GM23248 (cell line): ENCODE results near the gene ZMIZ1. TPM values are rescaled to one million over a fixed set of nuclear protein-coding genes. Genes with fewer than 3 reads are reported as not detected.

Experiments
- DNase-seq: peaks from one replicate; pipeline ENCODE4 v3.0.0-alpha.2; 2015
- H2AFZ ChIP-seq: fragments of 200-600 bp; sonication (generic); 2 replicates; pipeline ENCODE4 v1.6.1; 2016; ENCODE audit warnings: antibody characterized with exemption
- H3F3A ChIP-seq: fragments of 200-600 bp; sonication (generic); 2 replicates; pipeline ENCODE4 v1.6.1; 2016; ENCODE audit warnings: mild to moderate bottlenecking, antibody characterized with exemption, mixed run types; ENCODE audit not compliant: insufficient read depth
- H3K27ac ChIP-seq: fragments of 200-600 bp; sonication (generic); 2 replicates; pipeline ENCODE4 v1.5.1; 2016; ENCODE audit warnings: mild to moderate bottlenecking
- H3K27me3 ChIP-seq: fragments of 200-600 bp; sonication (generic); replicated peaks from 2 replicates; pipeline ENCODE4 v1.6.1; 2016; ENCODE audit warnings: mild to moderate bottlenecking; ENCODE audit not compliant: insufficient read depth
- H3K36me3 ChIP-seq: fragments of 200-600 bp; sonication (generic); 2 replicates; pipeline ENCODE4 v1.6.1; 2016; ENCODE audit warnings: low read depth, mild to moderate bottlenecking
- H3K4me1 ChIP-seq: fragments of 200-600 bp; sonication (generic); 2 replicates; pipeline ENCODE4 v1.6.1; 2016; ENCODE audit warnings: mild to moderate bottlenecking; ENCODE audit not compliant: insufficient read depth
- H3K4me2 ChIP-seq: fragments of 200-600 bp; sonication (generic); one replicate; pipeline ENCODE4 v1.6.1; 2016; ENCODE audit warnings: mild to moderate bottlenecking; ENCODE audit not compliant: unreplicated experiment
- H3K4me3 ChIP-seq: fragments of 200-600 bp; sonication (generic); 2 replicates; pipeline ENCODE4 v1.5.1; 2016; ENCODE audit warnings: mild to moderate bottlenecking
- H3K79me2 ChIP-seq: fragments of 200-600 bp; sonication (generic); 2 replicates; pipeline ENCODE4 v1.6.1; 2016; ENCODE audit warnings: mild to moderate bottlenecking; ENCODE audit not compliant: insufficient read depth
- H3K9ac ChIP-seq: fragments of 200-600 bp; sonication (generic); 2 replicates; pipeline ENCODE4 v1.6.1; 2016; ENCODE audit warnings: mild to moderate bottlenecking
- H3K9me2 ChIP-seq: fragments of 200-600 bp; sonication (generic); 2 replicates; pipeline ENCODE4 v1.6.1; 2016; ENCODE audit warnings: mixed run types, mild to moderate bottlenecking, moderate library complexity; ENCODE audit not compliant: insufficient read depth
- H3K9me3 ChIP-seq: fragments of 200-600 bp; sonication (generic); one replicate; pipeline ENCODE4 v1.6.1; 2017; ENCODE audit warnings: low read depth
- H4K20me1 ChIP-seq: fragments of 200-600 bp; sonication (generic); 2 replicates; pipeline ENCODE4 v1.6.0; 2016; ENCODE audit not compliant: insufficient read depth
- EZH2 ChIP-seq: fragments of 200-600 bp; sonication (generic); IDR thresholded peaks from 2 replicates; pipeline ENCODE4 v1.6.1; 2018; ENCODE audit warnings: antibody characterized with exemption, mild to moderate bottlenecking; ENCODE audit not compliant: insufficient read depth, poor library complexity, severe bottlenecking
- EZH2phosphoT487 ChIP-seq: fragments of 200-600 bp; sonication (generic); IDR thresholded peaks from 2 replicates; pipeline ENCODE4 v1.6.1; 2018; ENCODE audit warnings: antibody characterized with exemption, moderate library complexity, mild to moderate bottlenecking, low read depth; ENCODE audit not compliant: insufficient read depth
- WGBS, 2 experiments: methylation state at CpG; one replicate each; pipeline ENCODE4 v1.1.6; 2015 to 2017; ENCODE audit warnings: low lambda C conversion rate in 2 of 2, low coverage in 1 of 2; ENCODE audit errors: missing lambda C conversion rate in 2 of 2; 5-methylcytosine and 5-hydroxymethylcytosine counted together
- in situ Hi-C: fragments of 300-500 bp; cut with MboI; formaldehyde crosslinking; loops from 2 replicates; pipeline ENCODE4 v1.15.0; 2020
- polyA plus RNA-seq: library from polyadenylated mRNA; unstranded; fragments of >200 nt; fragmentation: Nextera tagmentation; extraction: Ambion mirVana; gene quantifications from 2 replicates; pipeline ENCODE4 v1.2.1, GENCODE V29; 2016
- total RNA-seq: library from RNA; depleted of rRNA; stranded (reverse); fragments of >200 nt; shearing (Covaris generic); gene quantifications from 2 replicates; pipeline ENCODE4 v1.2.3, GENCODE V29; 2014

The ZMIZ1 gene
- total and polyA plus RNA-seq, 2 experiments from 2014 or later, result 21.9 to 28.4 TPM

- in situ Hi-C loops, result no loop called here
Observed at GRCh38 chr10:79249186-79250121, 180.7 kb downstream of the ZMIZ1 start.

GRCh38 chr10:79250259-79250658 lies 181.5 kb downstream of the ZMIZ1 start:
- TF ChIP-seq EZH2phosphoT487 (no peak), EZH2 (no peak)
- in situ Hi-C loops, result no loop called here

More at GRCh38 chr10:79249186-79250121, 180.7 kb downstream of the ZMIZ1 start:
- H3K27ac ChIP-seq, result no peak overlapping the region
- no peaks in the 10 kb centered on the region; the same call in 1 of the 2 replicates for H3K36me3 ChIP-seq
- H3K4me3 ChIP-seq, result no peak overlapping the region
- no peak overlapping the region for H3K4me2 ChIP-seq
- no peak for TF ChIP-seq EZH2
- peaks cover 25% of the 10 kb centered on the region for H3F3A ChIP-seq
- no peak overlapping the region for H3K9ac ChIP-seq
- H3K79me2 ChIP-seq, result peaks cover 98% of the 10 kb centered on the region
- no peaks in the 10 kb centered on the region for H4K20me1 ChIP-seq
- peaks cover 35% of the 10 kb centered on the region for H3K4me1 ChIP-seq
- H3K27me3 ChIP-seq, result no peaks in the 10 kb centered on the region
- no peak for DNase-seq
- WGBS, 2 experiments, result 94 to 95% methylated on average over 20 of the region's 20 CpGs
- H3K9me3 ChIP-seq, result no peaks in the 10 kb centered on the region
- H2AFZ ChIP-seq, result no peak overlapping the region
- no peaks in the 10 kb centered on the region for H3K9me2 ChIP-seq

GRCh38 chr10:79252450-79252849 lies 183.7 kb downstream of the ZMIZ1 start:
- Histone ChIP-seq H4K20me1 (no peaks in the 10 kb centered on the region), H3K9me2 (no peaks in the 10 kb centered on the region), H3F3A (0 out of 2 replicates have a peak, but pooled peaks cover 5% of the 10 kb centered on the region), H3K4me2 (no peak overlapping the region), H3K4me3 (no peak overlapping the region), H3K27ac (no peak overlapping the region), H3K4me1 (peaks cover 9% of the 10 kb centered on the region), H3K27me3 (no peaks in the 10 kb centered on the region), H3K79me2 (peaks cover 100% of the 10 kb centered on the region), H3K9ac (no peak overlapping the region), H3K9me3 (no peaks in the 10 kb centered on the region), H2AFZ (no peak overlapping the region), H3K36me3 (no peaks in the 10 kb centered on the region; the same call in 1 of the 2 replicates)
- no peak for TF ChIP-seq EZH2
- TF ChIP-seq EZH2phosphoT487, result no peak
- in situ Hi-C loops, result no loop called here
- 95 to 98% methylated on average over 5 of the region's 5 CpGs for WGBS, 2 experiments
- DNase-seq, result no peak

More at GRCh38 chr10:79250259-79250658, 181.5 kb downstream of the ZMIZ1 start:
- DNase-seq, result no peak
- Histone ChIP-seq H3K27ac (no peak overlapping the region), H3K9ac (no peak overlapping the region), H2AFZ (no peak overlapping the region), H4K20me1 (no peaks in the 10 kb centered on the region), H3K79me2 (peaks cover 98% of the 10 kb centered on the region), H3K27me3 (no peaks in the 10 kb centered on the region), H3K9me2 (no peaks in the 10 kb centered on the region), H3K4me1 (peaks cover 31% of the 10 kb centered on the region), H3K9me3 (no peaks in the 10 kb centered on the region), H3K4me2 (no peak overlapping the region), H3F3A (peaks cover 17% of the 10 kb centered on the region), H3K4me3 (no peak overlapping the region), H3K36me3 (no peaks in the 10 kb centered on the region; the same call in 1 of the 2 replicates)
- WGBS, 2 experiments, result 97% methylated on average over 5 of the region's 5 CpGs

GRCh38 chr10:79252971-79253370 lies 184.2 kb downstream of the ZMIZ1 start:
- WGBS, 2 experiments, result 66 to 70% methylated on average over 4 of the region's 4 CpGs
- H3K36me3 ChIP-seq, result no peaks in the 10 kb centered on the region; the same call in 1 of the 2 replicates

More at GRCh38 chr10:79252971-79253370, 184.2 kb downstream of the ZMIZ1 start:
- Histone ChIP-seq H3K4me1 (peaks cover 4% of the 10 kb centered on the region), H3K9me3 (no peaks in the 10 kb centered on the region), H3K4me3 (no peak overlapping the region), H3K9me2 (no peaks in the 10 kb centered on the region), H3F3A (0 out of 2 replicates have a peak, but pooled peaks cover 5% of the 10 kb centered on the region), H3K79me2 (peaks cover 99% of the 10 kb centered on the region), H4K20me1 (no peaks in the 10 kb centered on the region), H3K27me3 (no peaks in the 10 kb centered on the region), H3K27ac (no peak overlapping the region), H2AFZ (no peak overlapping the region), H3K9ac (no peak overlapping the region), H3K4me2 (no peak overlapping the region)
- DNase-seq, result no peak
- TF ChIP-seq EZH2phosphoT487, result no peak
- no peak for TF ChIP-seq EZH2
- in situ Hi-C loops, result no loop called here
